Liver (tissue), 3 donors: ENCODE results near the gene DNTT.

Source experiments
- FOXA1 ChIP-seq: IDR thresholded peaks from 2 replicates; pipeline ENCODE4 v1.6.1; 2016; ENCODE audit warnings: antibody characterized with exemption
- RAD21 ChIP-seq, 2 donors: IDR thresholded peaks; 2 replicates each; pipeline ENCODE4 v1.6.1; 2016; ENCODE audit warnings: antibody characterized with exemption in 2 of 2, mild to moderate bottlenecking in 2 of 2
- SP1 ChIP-seq: IDR thresholded peaks from 2 replicates; pipeline ENCODE4 v1.6.1; 2018; ENCODE audit warnings: antibody characterized with exemption, mild to moderate bottlenecking
- TF ChIP-seq, protein P1 (sequence below): fragments of 150-350 bp; IDR thresholded peaks from 2 replicates; pipeline ENCODE4 v1.5.1; 2017; ENCODE audit warnings: improper control_type of control experiment, low read depth, low read length; ENCODE audit not compliant: missing input control
- TF ChIP-seq, protein P2 (sequence below): IDR thresholded peaks from 2 replicates; pipeline ENCODE4 v1.6.1; 2016; ENCODE audit warnings: antibody characterized with exemption
- TF ChIP-seq, protein P3 (sequence below): IDR thresholded peaks from 2 replicates; pipeline ENCODE4 v1.6.1; 2016; ENCODE audit warnings: antibody characterized with exemption, mild to moderate bottlenecking
- donor health status: healthy.
- donor health status: healthy.

DNA sequence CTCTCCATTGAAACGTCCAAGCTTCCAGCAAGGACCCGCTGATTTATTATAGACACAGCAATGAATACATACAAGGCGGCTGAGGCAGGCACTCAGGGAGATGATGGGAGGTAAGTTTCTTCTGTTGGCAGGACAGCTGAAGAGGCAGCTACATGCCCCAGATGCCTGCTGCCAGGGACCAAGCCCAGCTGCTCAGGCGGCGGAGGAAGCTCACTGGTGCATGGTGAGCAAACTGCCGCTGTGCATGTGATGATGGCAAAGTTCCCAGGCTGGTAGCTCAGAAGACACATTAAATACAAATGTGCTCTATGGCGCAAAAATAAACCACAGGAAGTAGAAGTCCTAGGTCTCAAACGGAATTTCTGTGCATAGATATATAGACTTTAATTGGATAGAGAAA, 2.3 kb downstream of the DNTT start:
- TF ChIP-seq, protein P1, sequence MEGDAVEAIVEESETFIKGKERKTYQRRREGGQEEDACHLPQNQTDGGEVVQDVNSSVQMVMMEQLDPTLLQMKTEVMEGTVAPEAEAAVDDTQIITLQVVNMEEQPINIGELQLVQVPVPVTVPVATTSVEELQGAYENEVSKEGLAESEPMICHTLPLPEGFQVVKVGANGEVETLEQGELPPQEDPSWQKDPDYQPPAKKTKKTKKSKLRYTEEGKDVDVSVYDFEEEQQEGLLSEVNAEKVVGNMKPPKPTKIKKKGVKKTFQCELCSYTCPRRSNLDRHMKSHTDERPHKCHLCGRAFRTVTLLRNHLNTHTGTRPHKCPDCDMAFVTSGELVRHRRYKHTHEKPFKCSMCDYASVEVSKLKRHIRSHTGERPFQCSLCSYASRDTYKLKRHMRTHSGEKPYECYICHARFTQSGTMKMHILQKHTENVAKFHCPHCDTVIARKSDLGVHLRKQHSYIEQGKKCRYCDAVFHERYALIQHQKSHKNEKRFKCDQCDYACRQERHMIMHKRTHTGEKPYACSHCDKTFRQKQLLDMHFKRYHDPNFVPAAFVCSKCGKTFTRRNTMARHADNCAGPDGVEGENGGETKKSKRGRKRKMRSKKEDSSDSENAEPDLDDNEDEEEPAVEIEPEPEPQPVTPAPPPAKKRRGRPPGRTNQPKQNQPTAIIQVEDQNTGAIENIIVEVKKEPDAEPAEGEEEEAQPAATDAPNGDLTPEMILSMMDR: no peak
- TF ChIP-seq FOXA1 (no peak), RAD21 (IDR thresholded peaks at IDR 0.05) (no peak), SP1 (no peak)
- TF ChIP-seq, protein P2, sequence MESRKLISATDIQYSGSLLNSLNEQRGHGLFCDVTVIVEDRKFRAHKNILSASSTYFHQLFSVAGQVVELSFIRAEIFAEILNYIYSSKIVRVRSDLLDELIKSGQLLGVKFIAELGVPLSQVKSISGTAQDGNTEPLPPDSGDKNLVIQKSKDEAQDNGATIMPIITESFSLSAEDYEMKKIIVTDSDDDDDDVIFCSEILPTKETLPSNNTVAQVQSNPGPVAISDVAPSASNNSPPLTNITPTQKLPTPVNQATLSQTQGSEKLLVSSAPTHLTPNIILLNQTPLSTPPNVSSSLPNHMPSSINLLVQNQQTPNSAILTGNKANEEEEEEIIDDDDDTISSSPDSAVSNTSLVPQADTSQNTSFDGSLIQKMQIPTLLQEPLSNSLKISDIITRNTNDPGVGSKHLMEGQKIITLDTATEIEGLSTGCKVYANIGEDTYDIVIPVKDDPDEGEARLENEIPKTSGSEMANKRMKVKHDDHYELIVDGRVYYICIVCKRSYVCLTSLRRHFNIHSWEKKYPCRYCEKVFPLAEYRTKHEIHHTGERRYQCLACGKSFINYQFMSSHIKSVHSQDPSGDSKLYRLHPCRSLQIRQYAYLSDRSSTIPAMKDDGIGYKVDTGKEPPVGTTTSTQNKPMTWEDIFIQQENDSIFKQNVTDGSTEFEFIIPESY: no peak
- TF ChIP-seq, protein P3, sequence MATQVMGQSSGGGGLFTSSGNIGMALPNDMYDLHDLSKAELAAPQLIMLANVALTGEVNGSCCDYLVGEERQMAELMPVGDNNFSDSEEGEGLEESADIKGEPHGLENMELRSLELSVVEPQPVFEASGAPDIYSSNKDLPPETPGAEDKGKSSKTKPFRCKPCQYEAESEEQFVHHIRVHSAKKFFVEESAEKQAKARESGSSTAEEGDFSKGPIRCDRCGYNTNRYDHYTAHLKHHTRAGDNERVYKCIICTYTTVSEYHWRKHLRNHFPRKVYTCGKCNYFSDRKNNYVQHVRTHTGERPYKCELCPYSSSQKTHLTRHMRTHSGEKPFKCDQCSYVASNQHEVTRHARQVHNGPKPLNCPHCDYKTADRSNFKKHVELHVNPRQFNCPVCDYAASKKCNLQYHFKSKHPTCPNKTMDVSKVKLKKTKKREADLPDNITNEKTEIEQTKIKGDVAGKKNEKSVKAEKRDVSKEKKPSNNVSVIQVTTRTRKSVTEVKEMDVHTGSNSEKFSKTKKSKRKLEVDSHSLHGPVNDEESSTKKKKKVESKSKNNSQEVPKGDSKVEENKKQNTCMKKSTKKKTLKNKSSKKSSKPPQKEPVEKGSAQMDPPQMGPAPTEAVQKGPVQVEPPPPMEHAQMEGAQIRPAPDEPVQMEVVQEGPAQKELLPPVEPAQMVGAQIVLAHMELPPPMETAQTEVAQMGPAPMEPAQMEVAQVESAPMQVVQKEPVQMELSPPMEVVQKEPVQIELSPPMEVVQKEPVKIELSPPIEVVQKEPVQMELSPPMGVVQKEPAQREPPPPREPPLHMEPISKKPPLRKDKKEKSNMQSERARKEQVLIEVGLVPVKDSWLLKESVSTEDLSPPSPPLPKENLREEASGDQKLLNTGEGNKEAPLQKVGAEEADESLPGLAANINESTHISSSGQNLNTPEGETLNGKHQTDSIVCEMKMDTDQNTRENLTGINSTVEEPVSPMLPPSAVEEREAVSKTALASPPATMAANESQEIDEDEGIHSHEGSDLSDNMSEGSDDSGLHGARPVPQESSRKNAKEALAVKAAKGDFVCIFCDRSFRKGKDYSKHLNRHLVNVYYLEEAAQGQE: no peak
